K562 (cell line): ENCODE results near the gene ENPP7. TPM values are rescaled to one million over a fixed set of nuclear protein-coding genes. Genes with fewer than 3 reads are reported as not detected.
A peak's percentile ranks its signal among the peaks of the same experiment; 100 is the strongest.

Source experiments
- DEAF1 ChIP-seq: fragments of 450-650 bp; formaldehyde crosslinking; IDR thresholded peaks from 2 replicates; pipeline ENCODE4 v1.4.0; 2020; ENCODE audit warnings: mild to moderate bottlenecking, moderate library complexity
- HOXB6 ChIP-seq: fragments of 250-450 bp; sonication (Bioruptor Pico); IDR thresholded peaks from 2 replicates; pipeline ENCODE4 v1.5.1; 2022; ENCODE audit warnings: mild to moderate bottlenecking, borderline replicate concordance
- SMC3 ChIP-seq: conservative IDR thresholded peaks from 2 replicates; pipeline ENCODE4 v1.6.1; 2011; ENCODE audit warnings: low read depth, low read length, improper control_type of control experiment; ENCODE audit not compliant: insufficient read depth
- THRAP3 ChIP-seq: fragments of 450-650 bp; IDR thresholded peaks from 2 replicates; pipeline ENCODE4 v1.6.1; 2016; ENCODE audit warnings: mild to moderate bottlenecking, inconsistent platforms, borderline replicate concordance
- ZNF146 ChIP-seq: IDR thresholded peaks from one replicate; pipeline ENCODE4 v1.6.1; 2018; ENCODE audit warnings: missing compliant biosample characterization; ENCODE audit not compliant: unreplicated experiment
- polyA plus RNA-seq, 8 experiments: library from polyadenylated mRNA; depleted of rRNA in 4 of 8; stranded (reverse) in 5 of 8; unstranded in 3 of 8; fragments of >200 nt; fragmentation: Nextera tagmentation in 2 of 8; fragmentation: Illumina TruSeq in 1 of 8; extraction: Ambion mirVana in 2 of 8; extraction: Trizol in 1 of 8; gene quantifications; 2 replicates each; pipeline versions ENCODE4 v1.2.1 to v1.2.3, GENCODE V29; 2011 to 2014; ENCODE audit warnings: inconsistent platforms in 1 of 8, missing spikeins in 1 of 8
- total RNA-seq, 7 experiments: library from RNA; depleted of rRNA in 6 of 7; stranded (reverse); fragments of >200 nt in 6 of 7; fragmentation: Illumina TruSeq in 2 of 7; extraction: Trizol in 2 of 7; gene quantifications; 2 replicates each; pipeline versions ENCODE4 v1.2.1 to v1.2.3, GENCODE V29; 2011 to 2021; ENCODE audit warnings: low replicate concordance in 1 of 7
- TF ChIP-seq, protein P1 (sequence below), 2 experiments: fragments of 450-650 bp; formaldehyde crosslinking in 1 of 2; IDR thresholded peaks; 2 replicates each; pipeline versions ENCODE4 v1.4.0 to v1.6.1; 2014 to 2020; ENCODE audit warnings: mild to moderate bottlenecking in 2 of 2, borderline replicate concordance in 1 of 2, low read depth in 1 of 2
- TF ChIP-seq, protein P2 (sequence below): sonication (generic); formaldehyde crosslinking; IDR thresholded peaks from 2 replicates; pipeline ENCODE4 v1.9.0; 2022; ENCODE audit warnings: mild to moderate bottlenecking, missing genetic modification reagents

The ENPP7 gene
- total and polyA plus RNA-seq, 9 of the 15 experiments (the other 6 are each of a cell fraction or from before 2014, with no cell fraction given), result not detected

- TF ChIP-seq, protein P1, sequence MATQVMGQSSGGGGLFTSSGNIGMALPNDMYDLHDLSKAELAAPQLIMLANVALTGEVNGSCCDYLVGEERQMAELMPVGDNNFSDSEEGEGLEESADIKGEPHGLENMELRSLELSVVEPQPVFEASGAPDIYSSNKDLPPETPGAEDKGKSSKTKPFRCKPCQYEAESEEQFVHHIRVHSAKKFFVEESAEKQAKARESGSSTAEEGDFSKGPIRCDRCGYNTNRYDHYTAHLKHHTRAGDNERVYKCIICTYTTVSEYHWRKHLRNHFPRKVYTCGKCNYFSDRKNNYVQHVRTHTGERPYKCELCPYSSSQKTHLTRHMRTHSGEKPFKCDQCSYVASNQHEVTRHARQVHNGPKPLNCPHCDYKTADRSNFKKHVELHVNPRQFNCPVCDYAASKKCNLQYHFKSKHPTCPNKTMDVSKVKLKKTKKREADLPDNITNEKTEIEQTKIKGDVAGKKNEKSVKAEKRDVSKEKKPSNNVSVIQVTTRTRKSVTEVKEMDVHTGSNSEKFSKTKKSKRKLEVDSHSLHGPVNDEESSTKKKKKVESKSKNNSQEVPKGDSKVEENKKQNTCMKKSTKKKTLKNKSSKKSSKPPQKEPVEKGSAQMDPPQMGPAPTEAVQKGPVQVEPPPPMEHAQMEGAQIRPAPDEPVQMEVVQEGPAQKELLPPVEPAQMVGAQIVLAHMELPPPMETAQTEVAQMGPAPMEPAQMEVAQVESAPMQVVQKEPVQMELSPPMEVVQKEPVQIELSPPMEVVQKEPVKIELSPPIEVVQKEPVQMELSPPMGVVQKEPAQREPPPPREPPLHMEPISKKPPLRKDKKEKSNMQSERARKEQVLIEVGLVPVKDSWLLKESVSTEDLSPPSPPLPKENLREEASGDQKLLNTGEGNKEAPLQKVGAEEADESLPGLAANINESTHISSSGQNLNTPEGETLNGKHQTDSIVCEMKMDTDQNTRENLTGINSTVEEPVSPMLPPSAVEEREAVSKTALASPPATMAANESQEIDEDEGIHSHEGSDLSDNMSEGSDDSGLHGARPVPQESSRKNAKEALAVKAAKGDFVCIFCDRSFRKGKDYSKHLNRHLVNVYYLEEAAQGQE (IDR thresholded peaks at IDR 0.05; ENCODE audit: borderline replicate concordance), result peak; percentile 36; the same call in 1 of the 2 replicates
- TF ChIP-seq, protein P1 (CRISPR knock-in tag; IDR thresholded peaks at IDR 0.05; ENCODE audit: low read depth), result no peak
- TF ChIP-seq DEAF1 (CRISPR knock-in tag), result no peak
- no peak for TF ChIP-seq HOXB6
- TF ChIP-seq, protein P2, sequence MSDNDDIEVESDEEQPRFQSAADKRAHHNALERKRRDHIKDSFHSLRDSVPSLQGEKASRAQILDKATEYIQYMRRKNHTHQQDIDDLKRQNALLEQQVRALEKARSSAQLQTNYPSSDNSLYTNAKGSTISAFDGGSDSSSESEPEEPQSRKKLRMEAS, result no peak
- no peak for TF ChIP-seq THRAP3
- TF ChIP-seq ZNF146 (CRISPR knock-in tag), result no peak
- TF ChIP-seq SMC3, result peak; percentile 64
Observed at GRCh38 chr17:79707931-79708891, 22.5 kb upstream of the ENPP7 start (continued).
